Measurements from ENCODE around the gene PHRF1.

The PHRF1 gene

DNA sequence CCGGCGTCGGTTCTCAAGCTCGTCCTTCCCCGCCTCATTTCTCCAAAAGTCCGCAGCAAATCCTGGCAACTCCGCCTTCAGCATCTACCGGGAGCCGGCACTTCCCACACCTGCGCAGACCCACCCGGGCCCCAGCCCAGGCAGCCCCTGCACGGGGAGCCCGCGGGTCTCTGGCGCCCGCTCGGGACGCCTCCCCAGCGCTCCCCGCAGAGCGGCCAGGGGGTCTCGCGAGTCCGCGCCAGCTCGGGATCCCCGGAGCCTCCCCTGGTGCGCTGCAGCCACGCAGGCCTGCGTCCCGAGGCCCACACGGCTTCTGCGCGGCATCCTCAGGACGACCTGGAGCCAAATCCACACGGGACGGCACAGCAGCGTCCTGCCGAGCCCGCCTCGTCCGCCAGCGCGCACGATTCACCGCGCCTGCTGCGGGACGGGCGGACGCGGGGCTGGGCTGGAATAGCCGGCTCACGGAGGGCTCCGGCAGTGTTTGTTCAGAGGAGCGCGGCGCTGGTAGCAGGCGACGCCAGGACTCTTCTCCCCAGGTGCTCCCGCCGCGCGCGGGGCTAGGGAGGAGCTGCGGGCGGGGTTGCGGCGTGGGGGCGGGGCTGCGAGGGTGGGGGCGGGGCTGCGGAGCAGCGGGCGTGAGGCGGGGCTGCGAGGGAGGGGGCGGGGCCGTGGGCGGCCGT lies 816 bp upstream of the PHRF1 start:
- DNase-seq (ENCODE audit: low spot score): peak; percentile 76

DNA sequence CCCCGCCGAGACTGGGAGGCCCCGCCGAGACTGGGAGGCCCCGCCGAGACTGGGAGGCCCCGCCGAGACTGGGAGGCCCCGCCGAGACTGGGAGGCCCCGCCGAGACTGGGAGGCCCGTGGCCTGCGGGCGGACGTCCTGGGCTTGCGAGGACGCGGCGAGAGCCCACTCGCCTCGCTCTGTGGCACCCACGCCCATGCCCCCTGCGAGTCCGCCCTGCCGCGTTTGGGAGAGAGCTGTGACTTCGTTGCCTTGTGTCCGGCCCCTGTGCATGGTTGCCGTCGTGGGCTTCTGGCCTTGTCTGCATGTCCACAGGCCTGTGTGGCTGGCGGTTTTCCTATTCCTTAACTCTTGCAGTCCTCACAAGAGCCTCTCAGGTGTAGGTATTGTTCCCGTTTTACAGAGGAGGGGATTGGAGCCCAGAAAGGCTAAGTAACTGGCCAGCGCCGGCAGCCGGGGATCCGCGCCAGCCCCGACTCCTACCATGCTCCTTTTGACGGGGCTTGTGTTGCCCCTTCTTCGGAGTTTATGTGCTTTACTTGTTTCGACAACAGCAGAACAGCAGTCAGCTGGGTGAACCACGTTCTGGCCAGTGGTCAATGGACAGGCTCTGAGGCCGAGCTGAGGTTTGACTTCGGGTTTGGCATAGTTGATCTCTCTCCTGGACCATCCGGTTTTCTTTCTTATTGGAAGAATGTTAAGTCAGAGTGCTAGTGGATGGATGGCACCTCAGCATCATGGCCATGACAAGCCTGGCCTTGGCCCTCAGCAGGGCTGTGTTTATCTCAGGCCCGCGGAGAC lies 741 bp downstream of the PHRF1 start:
- DNase-seq (ENCODE audit: low spot score): no peak

DNA sequence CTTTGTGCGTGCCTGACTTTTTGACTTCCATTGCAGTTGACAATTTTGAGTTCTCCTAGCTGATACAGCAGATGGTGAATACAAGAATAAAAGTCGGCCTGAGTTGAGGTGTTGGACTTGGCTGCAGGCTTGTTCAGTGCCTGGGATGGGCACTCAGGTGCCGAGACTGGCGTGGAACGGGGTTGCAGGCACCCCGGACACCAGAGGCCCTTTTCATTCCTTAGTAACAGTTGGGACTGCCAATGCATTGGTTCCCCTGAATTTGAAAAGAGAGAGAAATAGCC lies 1.3 kb downstream of the PHRF1 start:
- DNase-seq (ENCODE audit: low spot score): no peak

DNA sequence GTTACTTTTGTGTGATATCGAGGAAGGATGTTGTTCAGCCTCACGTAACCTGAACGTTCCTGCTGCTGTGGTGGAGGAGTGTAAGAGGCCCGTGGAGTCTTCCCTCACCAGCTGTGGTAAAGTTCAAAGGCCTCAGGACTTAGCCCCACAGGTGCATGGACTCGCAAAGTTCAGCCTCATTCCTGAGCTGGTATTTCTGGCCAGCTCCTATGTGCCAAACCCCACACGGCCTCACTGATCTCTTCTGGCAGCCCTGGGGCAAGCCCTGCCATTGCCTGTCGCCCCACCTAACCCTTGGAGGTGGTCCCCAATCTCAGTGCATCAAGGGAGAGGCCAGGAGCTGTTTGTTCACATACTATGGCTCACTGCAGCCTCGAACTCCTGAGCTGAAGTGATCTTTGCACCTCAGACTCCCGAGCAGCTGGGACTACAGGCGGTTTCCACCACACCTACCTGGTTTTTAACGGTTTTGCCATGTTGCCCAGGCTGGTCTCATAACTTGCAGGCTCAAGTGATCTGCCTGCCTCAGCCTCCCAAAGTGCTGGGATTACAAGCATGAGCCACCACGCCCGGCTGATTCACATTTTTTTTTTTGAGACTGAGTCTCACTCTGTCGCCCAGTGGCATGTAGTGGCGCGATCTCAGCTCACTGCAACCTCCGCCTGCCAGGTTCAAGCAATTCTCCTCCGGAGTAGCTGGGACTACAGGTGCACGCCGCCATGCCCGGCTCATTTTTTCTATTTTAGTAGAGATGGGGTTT lies 2.2 kb downstream of the PHRF1 start:
- DNase-seq (ENCODE audit: low spot score): no peak

DNA sequence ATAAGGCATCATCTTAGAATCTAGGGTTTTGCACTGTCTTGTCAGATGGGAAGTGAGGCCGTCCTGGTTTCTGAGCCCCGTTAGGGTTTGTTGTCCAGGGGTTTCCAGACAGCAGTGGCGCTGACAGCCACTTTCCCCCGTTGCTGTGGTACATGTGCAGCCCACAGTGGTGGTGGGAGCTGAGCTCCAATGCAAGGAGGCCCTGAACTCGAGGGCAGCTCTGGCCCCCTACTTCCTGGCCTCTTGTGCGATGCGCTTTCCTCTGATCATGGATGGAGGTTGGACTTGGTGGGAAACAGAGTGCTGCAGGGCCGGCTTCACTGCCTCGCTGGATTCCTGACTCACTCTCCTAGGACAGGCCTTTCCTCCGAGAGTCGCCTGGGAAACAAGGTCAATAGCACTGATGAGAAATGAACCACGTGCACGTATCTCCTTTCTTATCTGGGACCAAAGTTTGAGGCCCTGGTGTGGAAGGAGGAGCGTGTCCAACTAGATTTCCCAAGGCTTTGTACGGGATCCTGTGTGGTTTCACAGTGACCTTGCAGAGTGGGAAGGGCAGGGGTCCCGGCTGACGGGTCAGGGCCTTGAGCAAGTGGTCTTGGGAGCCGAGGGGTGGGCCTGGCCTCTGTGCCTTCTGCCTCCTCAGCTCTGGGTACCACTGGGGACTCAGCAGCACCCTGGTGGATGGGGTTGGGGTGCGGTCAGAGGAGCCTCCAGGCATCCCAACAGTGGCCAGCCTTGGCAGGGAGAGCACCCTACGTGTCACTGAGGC lies 3.7 kb downstream of the PHRF1 start:
- DNase-seq (ENCODE audit: low spot score): no peak

DNA sequence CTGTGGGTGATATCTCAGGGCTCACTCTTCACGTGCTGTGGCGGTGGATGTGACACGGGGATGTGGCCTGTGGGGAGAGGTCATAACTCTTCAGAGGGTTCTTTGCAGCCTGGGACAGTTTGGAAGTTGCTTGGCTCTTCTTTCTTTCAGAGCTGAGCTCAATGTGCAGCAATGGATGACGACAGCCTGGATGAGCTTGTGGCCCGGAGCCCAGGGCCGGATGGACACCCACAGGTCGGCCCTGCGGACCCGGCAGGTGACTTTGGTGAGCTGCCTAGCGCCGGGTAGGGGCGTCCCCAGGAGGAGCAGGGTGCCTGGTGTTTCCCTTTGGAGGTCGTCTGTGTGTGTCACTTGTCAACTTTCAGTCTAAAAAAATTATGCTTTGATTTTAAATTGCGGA lies 5.1 kb downstream of the PHRF1 start:
- DNase-seq (ENCODE audit: low spot score): no peak

DNA sequence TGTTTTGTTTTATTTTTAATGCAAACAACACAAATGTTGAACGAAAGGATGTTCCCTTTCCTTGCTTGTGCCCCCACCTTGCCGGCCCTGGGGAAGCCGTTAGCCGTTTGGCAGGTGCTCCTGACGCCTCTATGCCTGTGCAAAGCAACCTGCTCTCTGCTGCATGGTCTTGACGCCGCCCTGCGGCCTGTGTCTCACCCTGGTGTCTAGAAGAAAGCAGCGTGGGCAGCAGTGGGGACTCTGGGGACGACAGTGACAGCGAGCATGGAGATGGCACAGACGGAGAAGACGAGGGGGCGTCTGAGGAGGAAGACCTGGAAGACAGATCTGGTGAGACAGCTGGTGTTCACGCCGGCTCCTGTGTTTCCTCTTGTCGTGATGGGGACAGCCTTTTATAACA lies 5.5 kb downstream of the PHRF1 start:
- no peak for DNase-seq (ENCODE audit: low spot score)

DNA sequence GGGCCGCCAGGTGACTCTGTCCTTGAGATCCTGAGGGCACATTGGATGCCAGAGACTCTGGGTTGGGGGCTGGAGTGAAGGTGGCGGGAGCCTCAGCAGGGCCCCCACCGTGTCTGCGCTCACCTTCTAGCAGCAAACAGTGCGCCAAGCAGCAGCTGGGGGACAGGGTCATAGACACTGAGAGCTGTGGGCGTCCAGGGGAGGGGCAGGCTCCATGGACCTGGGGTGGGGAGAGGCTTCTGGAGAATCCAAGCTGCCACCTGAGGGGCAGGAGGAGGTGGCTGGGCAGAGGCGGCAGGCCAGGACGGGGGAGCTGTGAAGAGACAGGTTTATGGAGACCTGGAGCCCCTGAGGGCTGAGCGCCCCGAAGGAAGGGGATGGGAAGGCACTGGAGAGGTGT lies 8.0 kb downstream of the PHRF1 start:
- no peak for DNase-seq (ENCODE audit: low spot score)

DNA sequence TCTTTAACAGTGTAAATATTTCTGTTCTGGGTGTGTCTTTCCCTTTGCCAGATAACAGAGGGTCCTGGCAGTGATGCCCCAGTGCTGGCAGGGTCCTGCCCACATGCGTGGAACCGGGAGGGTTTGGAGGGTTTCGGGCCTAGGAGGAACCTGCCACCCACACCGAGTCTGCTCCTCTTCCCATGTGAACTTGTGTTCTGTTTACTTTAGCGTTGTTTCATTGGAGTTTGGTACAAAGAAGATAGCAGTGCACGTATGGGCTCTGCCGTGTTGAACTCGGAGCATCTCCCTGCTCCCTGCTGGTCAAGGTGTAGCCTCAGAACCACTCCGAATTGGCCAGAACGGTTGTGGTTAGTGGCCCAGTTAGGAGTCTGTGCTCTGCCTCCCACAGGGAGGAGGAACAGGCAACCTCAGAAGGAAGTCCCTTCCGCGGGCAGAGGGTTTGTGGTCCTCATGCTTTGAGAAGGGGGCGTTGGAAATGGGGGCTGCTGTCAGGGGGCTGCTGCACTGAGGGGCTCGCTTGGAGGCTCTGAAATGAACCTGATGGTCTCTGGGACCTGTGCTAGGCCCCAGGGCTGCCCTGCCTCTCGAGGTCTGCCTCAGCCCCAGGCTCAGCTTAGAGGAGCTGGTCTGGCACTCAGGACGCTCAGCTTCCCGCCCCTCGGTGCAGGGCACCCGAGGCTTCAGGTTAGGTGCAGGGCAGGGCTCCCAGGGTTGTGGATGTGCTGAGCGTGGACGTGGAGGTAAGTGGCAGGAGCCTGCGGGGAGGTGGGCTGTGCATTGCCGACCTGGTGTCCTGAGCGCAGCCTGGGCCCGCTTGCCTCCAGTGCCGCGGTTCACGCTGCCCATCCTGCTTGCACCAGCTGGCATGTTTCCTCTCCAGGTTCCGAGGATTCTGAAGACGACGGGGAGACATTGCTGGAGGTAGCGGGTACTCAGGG lies 10.4 kb downstream of the PHRF1 start:
- no peak for DNase-seq (ENCODE audit: low spot score)

DNA sequence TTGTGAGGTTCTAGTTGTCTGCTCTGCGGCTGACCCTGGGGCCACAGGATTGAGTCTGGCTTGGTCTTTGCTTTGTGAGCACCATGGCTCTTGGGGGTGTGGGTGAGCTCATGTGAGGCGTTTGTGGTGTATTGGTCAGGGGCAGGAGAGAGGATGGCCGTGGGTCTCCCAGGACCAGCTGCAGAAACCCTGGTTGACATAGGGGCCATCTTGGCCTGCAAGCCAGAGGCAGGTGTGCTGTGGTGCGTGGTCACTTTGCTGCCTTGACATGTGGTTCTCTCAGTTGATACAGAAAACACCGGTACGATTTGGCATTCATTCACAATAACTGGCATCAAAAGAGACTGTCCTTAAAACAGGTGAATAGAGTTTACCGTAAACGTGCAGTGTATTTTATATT lies 11.3 kb downstream of the PHRF1 start:
- DNase-seq (ENCODE audit: low spot score): no peak

DNA sequence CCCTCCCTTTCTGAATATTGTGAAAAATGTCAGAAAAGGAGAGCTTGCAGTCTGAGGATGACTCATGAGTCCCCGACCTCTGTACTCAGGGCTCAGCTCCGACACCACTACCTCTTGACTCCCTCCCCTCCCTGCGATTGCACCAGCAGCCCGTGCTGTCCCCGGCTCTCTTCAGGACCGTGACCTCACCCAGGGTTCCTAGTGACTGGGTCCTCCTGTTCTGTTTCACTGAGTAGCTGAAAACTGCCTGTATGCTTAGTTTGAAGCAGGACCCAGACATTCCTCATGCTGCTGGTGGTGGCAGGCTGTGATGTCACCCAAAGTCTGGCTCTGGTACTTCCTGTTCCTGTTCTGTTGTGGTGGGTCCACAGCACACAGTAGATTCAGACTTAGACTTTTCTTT lies 11.7 kb downstream of the PHRF1 start:
- DNase-seq (ENCODE audit: low spot score): no peak

DNA sequence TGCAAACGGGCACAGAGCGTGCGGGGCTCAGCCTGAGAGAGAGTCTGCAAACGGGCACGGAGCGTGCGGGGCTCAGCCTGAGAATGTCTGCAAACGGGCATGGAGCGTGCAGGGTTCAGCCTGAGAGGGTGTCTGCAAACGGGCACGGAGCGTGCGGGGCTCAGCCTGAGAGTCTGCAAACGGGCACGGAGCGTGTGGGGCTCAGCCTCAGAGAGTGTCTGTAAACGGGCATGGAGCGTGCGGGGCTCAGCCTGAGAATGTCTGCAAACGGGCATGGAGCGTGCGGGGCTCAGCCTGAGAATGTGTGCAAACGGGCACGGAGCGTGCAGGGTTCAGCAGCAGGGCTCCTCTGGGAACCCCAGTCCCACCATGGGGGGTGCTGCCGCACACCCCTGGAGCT lies 13.5 kb downstream of the PHRF1 start:
- no peak for DNase-seq (ENCODE audit: low spot score)

DNA sequence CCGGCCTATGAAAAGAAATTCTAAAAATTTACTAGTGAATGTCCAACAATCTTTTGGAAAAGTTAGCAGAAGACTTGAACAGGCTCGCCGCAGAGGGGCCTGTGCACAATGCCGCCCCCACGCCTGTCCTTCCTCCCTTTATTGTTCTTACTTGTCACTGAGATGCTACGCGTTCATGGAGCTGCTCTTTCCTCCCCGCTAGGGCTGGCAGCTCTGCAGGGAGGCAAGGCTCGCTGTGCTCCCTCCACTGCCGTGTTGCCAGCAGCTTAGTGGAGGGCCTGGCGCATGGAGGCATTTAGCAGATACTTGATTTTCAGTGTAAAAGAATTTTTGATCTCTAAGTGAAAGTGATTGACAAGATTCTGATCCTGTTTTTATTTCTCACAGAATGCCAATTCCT lies 14.7 kb downstream of the PHRF1 start:
- no peak for DNase-seq (ENCODE audit: low spot score)

DNA sequence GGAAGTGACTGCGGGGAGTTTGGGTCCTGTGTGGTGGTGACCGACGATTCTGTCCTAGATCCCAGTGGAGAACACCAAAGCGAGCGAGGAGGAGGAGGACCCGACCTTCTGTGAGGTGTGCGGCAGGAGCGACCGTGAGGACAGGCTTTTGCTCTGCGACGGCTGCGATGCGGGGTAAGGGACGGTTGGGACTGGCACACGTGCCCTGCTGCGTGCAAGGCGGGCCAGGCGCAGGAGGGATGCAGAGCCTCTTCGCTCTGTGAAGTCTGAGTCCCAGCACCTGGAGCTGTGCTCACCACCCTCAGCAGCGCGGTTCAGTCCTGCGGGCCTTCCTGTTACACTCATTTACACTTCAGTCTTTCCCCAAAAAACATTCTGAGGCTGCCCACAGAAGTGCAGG lies 16.2 kb downstream of the PHRF1 start:
- DNase-seq (ENCODE audit: low spot score): no peak

DNA sequence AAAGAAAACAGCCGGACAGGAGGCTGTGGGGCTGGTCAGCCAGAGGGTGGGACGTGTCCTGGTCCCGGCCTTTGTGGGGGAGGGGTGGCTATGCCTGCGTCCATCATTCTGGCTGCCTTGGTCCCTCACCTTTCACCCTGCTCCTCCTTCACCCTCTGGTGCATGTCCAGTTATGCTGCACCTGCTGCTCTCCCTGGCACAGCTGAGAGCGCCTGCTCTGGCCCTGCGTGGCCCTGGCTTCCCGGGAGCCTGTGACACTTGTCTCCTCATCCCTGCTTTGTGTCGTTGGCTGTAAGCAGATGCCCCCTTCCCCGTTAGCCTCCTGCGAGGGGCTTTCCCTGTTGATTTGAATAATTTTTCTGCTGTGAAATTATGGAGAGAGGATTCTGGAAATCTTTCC lies 16.6 kb downstream of the PHRF1 start:
- DNase-seq (ENCODE audit: low spot score): no peak

DNA sequence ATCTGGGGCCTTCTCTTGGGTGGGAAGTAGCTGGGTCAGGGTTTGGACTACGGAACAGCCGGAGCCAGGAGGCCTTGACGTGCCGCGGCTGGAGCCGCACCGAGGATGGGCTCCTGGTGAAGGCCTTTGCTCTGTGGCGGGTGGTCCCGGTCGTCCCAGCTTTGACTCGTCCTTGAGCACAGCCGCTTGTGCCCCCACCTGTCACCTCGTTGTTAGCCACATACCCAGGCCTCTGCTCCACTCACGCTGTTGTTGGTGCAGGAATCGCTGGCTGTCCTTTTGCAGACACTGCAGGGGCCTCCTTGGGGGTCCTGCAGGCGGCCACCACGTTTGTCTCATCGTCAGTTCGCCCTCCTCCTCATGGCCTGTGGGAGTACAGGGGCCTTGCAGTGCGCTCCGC lies 17.1 kb downstream of the PHRF1 start:
- DNase-seq (ENCODE audit: low spot score): no peak

DNA sequence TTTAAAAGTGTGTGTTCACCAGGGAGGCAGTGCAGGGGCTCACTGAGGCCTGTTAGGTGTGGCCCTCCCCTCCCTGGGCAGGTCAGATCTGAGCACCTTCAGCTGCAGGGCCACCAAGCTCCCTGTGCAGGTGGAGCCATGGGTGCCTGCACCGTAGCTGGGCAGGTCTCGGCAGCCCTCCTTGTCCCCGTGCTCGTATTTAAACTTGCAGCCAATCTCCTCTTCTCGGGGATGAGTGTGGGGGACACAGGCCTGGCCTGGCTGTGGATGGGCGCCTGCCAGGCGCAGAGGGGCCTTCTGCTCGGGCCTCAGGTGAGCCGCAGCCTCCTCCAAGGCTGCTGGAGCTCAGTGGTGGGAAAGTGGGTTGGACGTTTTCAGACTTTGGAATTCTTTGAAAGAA lies 19.1 kb downstream of the PHRF1 start:
- DNase-seq (ENCODE audit: low spot score): no peak

DNA sequence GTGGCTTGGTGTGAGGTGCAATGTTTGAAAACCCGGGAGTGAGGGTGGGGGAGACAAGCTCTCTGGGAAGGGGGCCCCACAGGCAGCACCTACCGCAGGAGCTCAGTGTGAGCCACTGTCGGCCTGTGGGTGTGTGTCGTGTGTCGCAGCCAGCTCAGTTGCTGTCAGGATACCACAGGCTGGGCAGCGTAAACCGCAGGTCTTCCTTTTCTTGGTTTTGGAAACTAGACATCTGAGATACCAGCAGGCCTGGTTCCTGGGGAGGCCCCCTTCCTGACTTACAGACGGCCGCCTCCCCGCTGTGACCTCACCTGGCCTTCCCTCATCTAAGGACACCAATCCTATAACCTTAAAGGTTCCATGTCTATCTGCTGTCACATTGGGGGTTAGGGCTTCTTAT lies 20.1 kb downstream of the PHRF1 start:
- DNase-seq (ENCODE audit: low spot score): no peak

DNA sequence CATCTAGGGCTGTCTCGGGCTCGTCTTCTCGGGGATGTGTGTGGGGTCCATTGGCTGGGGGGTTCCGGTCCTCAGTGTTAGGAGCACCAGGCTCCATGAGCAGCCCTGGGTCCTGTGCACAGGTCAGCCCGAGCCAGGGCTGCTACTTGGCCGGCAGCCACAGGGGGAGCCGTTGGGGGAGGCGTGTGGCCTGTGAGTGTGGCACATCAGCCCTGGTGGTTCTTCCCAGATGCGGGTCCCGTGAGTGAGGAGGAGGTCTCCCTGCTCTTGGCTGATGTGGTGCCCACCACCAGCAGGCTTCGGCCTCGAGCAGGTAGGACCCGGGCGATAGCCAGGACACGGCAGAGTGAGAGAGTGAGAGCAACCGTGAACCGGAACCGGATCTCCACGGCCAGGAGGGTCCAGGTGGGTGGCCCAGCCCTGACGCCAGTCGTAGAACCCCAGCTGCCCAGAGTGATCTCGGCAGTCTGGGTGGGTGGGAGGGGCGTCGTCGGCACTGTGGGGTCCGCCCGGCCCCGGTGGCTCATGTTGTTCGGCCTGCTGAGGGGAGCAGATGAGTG lies 21.0 kb downstream of the PHRF1 start:
- no peak for DNase-seq (ENCODE audit: low spot score)

DNA sequence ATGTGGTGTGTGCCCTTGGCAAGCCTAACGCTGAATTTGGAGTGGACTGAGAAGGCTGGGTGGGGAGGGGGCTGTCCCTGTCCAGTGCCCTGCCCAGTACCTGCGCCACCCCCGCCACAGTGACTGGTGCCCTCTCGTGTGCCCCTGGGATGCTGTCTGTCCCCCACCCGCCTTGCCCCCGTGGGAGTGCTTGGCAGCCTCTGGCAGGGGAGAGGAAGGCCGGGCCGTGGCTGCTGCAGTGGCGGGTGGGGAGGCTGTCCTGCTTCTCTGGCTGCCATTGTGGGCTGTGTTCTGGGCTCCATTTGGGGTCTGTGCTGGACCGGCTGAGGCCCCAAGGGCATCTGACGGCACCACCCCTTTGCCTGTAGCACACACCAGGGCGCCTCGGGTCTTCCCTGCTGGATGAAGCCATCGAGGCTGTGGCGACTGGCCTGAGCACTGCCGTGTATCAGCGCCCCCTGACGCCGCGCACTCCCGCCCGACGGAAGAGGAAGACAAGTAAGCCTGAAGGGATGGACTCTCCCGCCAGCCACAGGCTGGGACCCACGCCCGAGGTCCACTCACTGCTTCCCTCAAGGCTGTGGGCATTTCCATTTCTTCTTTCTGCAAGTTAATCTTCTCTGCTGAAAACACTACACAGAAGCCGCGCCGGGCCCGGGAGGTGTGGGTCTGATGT lies 21.9 kb downstream of the PHRF1 start:
- DNase-seq (ENCODE audit: low spot score): no peak
